ENCODE data around the gene ANTXR2. TPM values are rescaled to one million over a fixed set of nuclear protein-coding genes. Genes with fewer than 3 reads are reported as not detected.
A peak's percentile ranks its signal among the peaks of the same experiment; 100 is the strongest.

ANTXR2 gene
- total and polyA plus RNA-seq, 12 donors, result 9.9 to 68.4 (median 49.2) TPM

DNA sequence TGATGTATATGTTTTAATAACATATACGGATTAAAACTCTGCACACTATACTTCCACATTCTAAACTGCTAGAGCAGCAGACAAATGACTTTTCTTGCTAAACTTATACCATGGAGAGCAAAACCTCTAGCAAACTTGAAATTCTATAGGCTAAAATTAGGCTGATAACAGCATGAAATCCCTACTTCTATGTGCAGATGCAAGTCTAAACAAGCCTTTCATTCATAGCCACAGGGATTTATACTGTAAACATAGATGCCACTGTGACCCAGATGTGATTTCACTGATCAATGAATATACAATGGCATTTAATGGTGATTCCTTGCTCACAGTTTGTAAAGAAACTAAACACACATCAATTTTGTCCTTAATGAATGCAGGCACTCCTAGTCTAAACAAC lies 151.0 kb downstream of the ANTXR2 start:
- Histone ChIP-seq H3K36me3 (no peaks in the 10 kb centered on the region), H3K27ac (no peak overlapping the region), H3K9me3 (no peaks in the 10 kb centered on the region), H3K4me1 (peaks cover 0 to 6% (median 0%) of the 10 kb centered on the region in 9 donors), H3K4me3 (no peak overlapping the region), H3K27me3 (no peaks in the 10 kb centered on the region)
- TF ChIP-seq, protein P1, sequence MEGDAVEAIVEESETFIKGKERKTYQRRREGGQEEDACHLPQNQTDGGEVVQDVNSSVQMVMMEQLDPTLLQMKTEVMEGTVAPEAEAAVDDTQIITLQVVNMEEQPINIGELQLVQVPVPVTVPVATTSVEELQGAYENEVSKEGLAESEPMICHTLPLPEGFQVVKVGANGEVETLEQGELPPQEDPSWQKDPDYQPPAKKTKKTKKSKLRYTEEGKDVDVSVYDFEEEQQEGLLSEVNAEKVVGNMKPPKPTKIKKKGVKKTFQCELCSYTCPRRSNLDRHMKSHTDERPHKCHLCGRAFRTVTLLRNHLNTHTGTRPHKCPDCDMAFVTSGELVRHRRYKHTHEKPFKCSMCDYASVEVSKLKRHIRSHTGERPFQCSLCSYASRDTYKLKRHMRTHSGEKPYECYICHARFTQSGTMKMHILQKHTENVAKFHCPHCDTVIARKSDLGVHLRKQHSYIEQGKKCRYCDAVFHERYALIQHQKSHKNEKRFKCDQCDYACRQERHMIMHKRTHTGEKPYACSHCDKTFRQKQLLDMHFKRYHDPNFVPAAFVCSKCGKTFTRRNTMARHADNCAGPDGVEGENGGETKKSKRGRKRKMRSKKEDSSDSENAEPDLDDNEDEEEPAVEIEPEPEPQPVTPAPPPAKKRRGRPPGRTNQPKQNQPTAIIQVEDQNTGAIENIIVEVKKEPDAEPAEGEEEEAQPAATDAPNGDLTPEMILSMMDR (IDR thresholded peaks at IDR 0.05), result no peak
- intact Hi-C loops (cut with DNase I), result no loop called here
- DNase-seq (no peak), ATAC-seq (no peak)
- 95 to 99% methylated on average over 1 of the region's 1 CpG for WGBS, 2 donors

DNA sequence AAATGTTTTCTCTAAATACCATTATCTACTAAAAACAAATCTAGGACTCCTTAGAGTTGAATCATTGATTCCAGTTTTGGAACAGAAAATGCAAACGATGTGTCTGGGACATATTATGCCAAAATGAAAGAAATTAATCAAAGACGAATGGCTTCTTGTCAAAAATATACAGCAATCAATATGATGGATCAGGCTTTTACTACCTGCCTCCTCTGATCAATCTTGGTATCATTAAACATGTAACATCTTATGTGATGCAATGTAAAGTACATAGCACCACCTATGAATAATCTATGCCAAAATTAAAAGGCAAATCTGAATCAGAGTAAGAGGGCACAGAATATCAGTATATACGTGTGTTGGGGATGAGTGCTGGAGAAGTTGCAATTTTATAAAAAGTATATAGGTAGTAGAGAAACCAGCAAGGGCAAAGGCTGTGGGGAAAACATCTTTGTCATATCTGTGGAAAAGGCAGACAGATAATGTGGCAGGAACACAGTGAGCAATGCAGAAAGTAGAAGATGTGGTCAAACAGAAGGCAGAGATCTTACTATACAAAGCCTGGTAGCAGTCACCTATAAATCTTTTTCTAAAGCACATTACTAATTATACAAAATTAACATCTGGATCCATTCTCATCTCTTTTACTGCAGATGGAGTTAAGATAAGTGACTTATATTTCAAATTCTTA lies 152.7 kb downstream of the ANTXR2 start:
- no peak overlapping the region for H3K27ac ChIP-seq
- DNase-seq (no peak), ATAC-seq (no peak)
- H3K4me1 ChIP-seq, result peaks cover 0 to 6% (median 0%) of the 10 kb centered on the region in 9 donors
- intact Hi-C loops (cut with DNase I), result no loop called here
- no peaks in the 10 kb centered on the region for H3K27me3 ChIP-seq
- no peaks in the 10 kb centered on the region for H3K36me3 ChIP-seq
- no peaks in the 10 kb centered on the region for H3K9me3 ChIP-seq
- TF ChIP-seq, protein P1 (IDR thresholded peaks at IDR 0.05), result no peak
- H3K4me3 ChIP-seq, result no peak overlapping the region
- 63 to 91% methylated on average over 3 of the region's 3 CpGs for WGBS, 2 donors

DNA sequence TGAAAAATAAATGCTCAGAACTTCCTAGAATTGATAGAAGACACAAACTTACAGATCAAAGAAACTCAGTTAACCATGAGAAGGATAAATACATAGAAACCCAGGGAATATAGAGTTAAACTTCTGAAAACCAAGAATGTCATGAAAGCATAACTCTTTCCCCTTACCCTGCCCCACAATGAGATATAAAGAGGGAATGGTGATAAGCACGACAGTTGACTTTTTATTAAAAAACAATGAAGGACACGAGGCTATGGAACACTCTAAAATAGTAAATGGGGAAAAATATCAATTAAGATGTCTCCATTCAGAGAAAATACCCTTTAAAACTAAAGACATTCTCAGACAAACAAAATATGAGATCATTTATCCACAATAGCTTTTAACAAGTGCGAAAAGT lies 154.7 kb downstream of the ANTXR2 start:
- intact Hi-C loops (cut with DNase I), result loop anchor here in 2 of 10 donors (10.0 kb wide), 2 partner anchors 157 to 267 kb away; partner anchors contain the start of gene ANTXR2 (in 1 of the 2)
- TF ChIP-seq, protein P1 (IDR thresholded peaks at IDR 0.05), result no peak
- H3K9me3 ChIP-seq, result no peaks in the 10 kb centered on the region
- DNase-seq (no peak), ATAC-seq (no peak)
- H3K27me3 ChIP-seq, result no peaks in the 10 kb centered on the region
- H3K36me3 ChIP-seq, result no peaks in the 10 kb centered on the region
- peaks cover 0 to 10% (median 0%) of the 10 kb centered on the region in 9 donors for H3K4me1 ChIP-seq
- no peak overlapping the region for H3K27ac ChIP-seq
- H3K4me3 ChIP-seq, result no peak overlapping the region
- 88 to 92% methylated on average over 3 of the region's 3 CpGs for WGBS, 2 donors

DNA sequence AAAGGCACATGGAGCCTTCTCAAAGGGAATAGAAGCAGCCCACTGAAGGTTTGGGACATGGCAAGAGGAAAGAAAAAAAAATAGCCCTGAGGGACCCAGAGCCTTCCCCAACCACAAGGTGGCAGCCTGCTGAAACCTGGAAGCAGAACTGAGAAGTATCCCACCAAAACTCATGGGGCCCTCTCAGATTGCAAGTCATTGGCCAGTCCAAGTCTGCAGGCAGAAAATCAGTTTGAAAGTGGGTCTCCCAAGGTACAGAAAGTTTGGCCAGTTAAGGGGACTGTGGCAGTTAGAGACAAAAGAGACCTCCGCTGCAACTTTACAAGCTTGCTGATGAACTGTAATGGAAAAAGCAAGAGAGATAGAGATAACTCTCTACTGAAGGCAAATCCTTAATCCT lies 155.8 kb downstream of the ANTXR2 start:
- WGBS, 2 donors, result 97% methylated on average over 1 of the region's 1 CpG
- TF ChIP-seq, protein P1 (IDR thresholded peaks at IDR 0.05), result peak; percentile 13 to 68 (median 51)
- peak; percentile 5 to 9 for DNase-seq

More for the DNA sequence above, 155.8 kb downstream of the ANTXR2 start:
- H3K4me3 ChIP-seq, result no peak overlapping the region
- intact Hi-C loops (cut with DNase I), result loop anchor here in 2 of 10 donors (10.0 kb wide), 2 partner anchors 158 to 268 kb away; partner anchors contain the start of gene ANTXR2 (in 1 of the 2)
- peak in 1 of 8 donors; percentile 45 for ATAC-seq
- no peaks in the 10 kb centered on the region for H3K36me3 ChIP-seq
- no peak overlapping the region for H3K27ac ChIP-seq
- H3K27me3 ChIP-seq, result no peaks in the 10 kb centered on the region
- H3K4me1 ChIP-seq, result peaks cover 0 to 9% (median 0%) of the 10 kb centered on the region in 9 donors
- no peaks in the 10 kb centered on the region for H3K9me3 ChIP-seq

Data from heart right ventricle (tissue), 16 donors.